Measurements from ENCODE around the gene DNLZ. TPM values are rescaled to one million over a fixed set of nuclear protein-coding genes. Genes with fewer than 3 reads are reported as not detected.

Gene DNLZ
- total RNA-seq, 1 experiment from 2014 or later = 22.5 TPM

DNA sequence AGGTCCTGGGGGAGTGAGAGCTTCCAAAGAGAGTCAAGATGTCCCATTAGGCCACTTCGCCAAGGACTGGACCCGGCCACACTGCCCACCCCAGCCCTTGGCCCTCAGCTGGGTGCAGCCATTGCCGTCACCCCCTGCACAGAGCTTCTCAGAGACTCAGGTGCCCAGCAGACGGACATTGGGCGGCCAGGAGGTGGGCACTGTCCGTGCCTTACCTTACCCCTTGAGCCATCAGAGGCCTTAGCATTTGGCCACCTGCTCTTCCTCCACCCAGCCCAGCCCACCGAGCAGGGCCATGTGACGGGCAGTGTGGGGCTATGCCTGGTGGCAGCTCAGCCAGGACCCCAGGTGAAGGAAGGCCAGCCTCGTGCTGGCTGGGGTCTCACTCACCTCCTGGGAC is 3.3 kb upstream of the DNLZ start:
- intact Hi-C loops (cut with micrococcal nuclease; ENCODE audit: unreplicated experiment) = no loop called here
- H3K36me3 Mint-ChIP-seq (ENCODE audit: insufficient read depth, unreplicated experiment) = peaks cover 26% of the 10 kb centered on the region
- DNase-seq = no peak
- no peak overlapping the region for H3K27ac Mint-ChIP-seq (ENCODE audit: unreplicated experiment)
- no peaks in the 10 kb centered on the region for H3K4me1 Mint-ChIP-seq (ENCODE audit: low read depth, unreplicated experiment)
- BruUV-seq (replicated peaks) = no TSS peak
- H3K9me3 Mint-ChIP-seq (ENCODE audit: low read depth, unreplicated experiment) = no peaks in the 10 kb centered on the region
- no peaks in the 10 kb centered on the region for H3K27me3 Mint-ChIP-seq (ENCODE audit: unreplicated experiment)
- CTCF ChIA-PET = no interaction called here
- no peak for TF ChIP-seq CTCF (IDR thresholded peaks at IDR 0.05; ENCODE audit: unreplicated experiment)
- H3K4me3 Mint-ChIP-seq (ENCODE audit: low read depth, unreplicated experiment) = no peak overlapping the region

GRCh38 chr9:136365775-136366222 is 2.3 kb upstream of the DNLZ start:
- Mint-ChIP-seq H3K27ac (ENCODE audit: unreplicated experiment) (no peak overlapping the region), H3K9me3 (ENCODE audit: low read depth, unreplicated experiment) (no peaks in the 10 kb centered on the region), H3K4me3 (ENCODE audit: low read depth, unreplicated experiment) (no peak overlapping the region), H3K4me1 (ENCODE audit: low read depth, unreplicated experiment) (no peaks in the 10 kb centered on the region), H3K36me3 (ENCODE audit: insufficient read depth, unreplicated experiment) (peaks cover 32% of the 10 kb centered on the region), H3K27me3 (ENCODE audit: unreplicated experiment) (no peaks in the 10 kb centered on the region)
- BruUV-seq (replicated peaks) = no TSS peak
- intact Hi-C loops (cut with micrococcal nuclease; ENCODE audit: unreplicated experiment) = no loop called here
- CTCF ChIA-PET = no interaction called here
- no peak for DNase-seq
- TF ChIP-seq CTCF (IDR thresholded peaks at IDR 0.05; ENCODE audit: unreplicated experiment) = no peak

- Mint-ChIP-seq H3K36me3 (ENCODE audit: insufficient read depth, unreplicated experiment) (peaks cover 37% of the 10 kb centered on the region), H3K27ac (ENCODE audit: unreplicated experiment) (no peak overlapping the region), H3K4me3 (ENCODE audit: low read depth, unreplicated experiment) (no peak overlapping the region), H3K27me3 (ENCODE audit: unreplicated experiment) (no peaks in the 10 kb centered on the region), H3K4me1 (ENCODE audit: low read depth, unreplicated experiment) (no peaks in the 10 kb centered on the region), H3K9me3 (ENCODE audit: low read depth, unreplicated experiment) (no peaks in the 10 kb centered on the region)
- intact Hi-C loops (cut with micrococcal nuclease; ENCODE audit: unreplicated experiment) = no loop called here
- no peak for DNase-seq
- TF ChIP-seq CTCF (IDR thresholded peaks at IDR 0.05; ENCODE audit: unreplicated experiment) = no peak
- BruUV-seq (replicated peaks) = no TSS peak
- CTCF ChIA-PET = no interaction called here
These were observed 1.6 kb upstream of the DNLZ start for GRCh38 chr9:136364942-136365774.

- Mint-ChIP-seq H3K36me3 (ENCODE audit: insufficient read depth, unreplicated experiment) (peaks cover 40% of the 10 kb centered on the region), H3K4me3 (ENCODE audit: low read depth, unreplicated experiment) (peak overlapping the region; percentile 67), H3K27me3 (ENCODE audit: unreplicated experiment) (no peaks in the 10 kb centered on the region), H3K9me3 (ENCODE audit: low read depth, unreplicated experiment) (no peaks in the 10 kb centered on the region), H3K4me1 (ENCODE audit: low read depth, unreplicated experiment) (no peaks in the 10 kb centered on the region), H3K27ac (ENCODE audit: unreplicated experiment) (no peak overlapping the region)
- peak; percentile 5 for TF ChIP-seq CTCF (IDR thresholded peaks at IDR 0.05; ENCODE audit: unreplicated experiment)
- BruUV-seq (replicated peaks) = TSS peak; percentile 59
- CTCF ChIA-PET = interaction anchor here (1.3 to 1.6 kb wide), 2 partner anchors 19 to 32 kb away, joined by 3 to 7 read pairs; no protein-coding TSS in a partner anchor
- intact Hi-C loops (cut with micrococcal nuclease; ENCODE audit: unreplicated experiment) = no loop called here
- no peak for DNase-seq
These were observed 605 bp upstream of the DNLZ start for GRCh38 chr9:136363949-136364748.
